ENCODE measurements around the gene ABLIM1.

GRCh38 chr10:114519756-114520293 is 138.2 kb downstream of the ABLIM1 start:
- TF ChIP-seq CTCF (IDR thresholded peaks at IDR 0.05) (no peak), POLR2A (IDR thresholded peaks at IDR 0.05) (no peak)
